ENCODE data around the gene ORMDL2. TPM values are rescaled to one million over a fixed set of nuclear protein-coding genes. Genes with fewer than 3 reads are reported as not detected.
A peak's percentile ranks its signal among the peaks of the same experiment; 100 is the strongest.
"Not testable (repeated sequence)": the region's sequence is repeated elsewhere in the genome, so short reads cannot be mapped to it uniquely, and the experiment has no call there.

The ORMDL2 gene
- total RNA-seq, 1 donor from 2014 or later, result 25.2 TPM

DNA sequence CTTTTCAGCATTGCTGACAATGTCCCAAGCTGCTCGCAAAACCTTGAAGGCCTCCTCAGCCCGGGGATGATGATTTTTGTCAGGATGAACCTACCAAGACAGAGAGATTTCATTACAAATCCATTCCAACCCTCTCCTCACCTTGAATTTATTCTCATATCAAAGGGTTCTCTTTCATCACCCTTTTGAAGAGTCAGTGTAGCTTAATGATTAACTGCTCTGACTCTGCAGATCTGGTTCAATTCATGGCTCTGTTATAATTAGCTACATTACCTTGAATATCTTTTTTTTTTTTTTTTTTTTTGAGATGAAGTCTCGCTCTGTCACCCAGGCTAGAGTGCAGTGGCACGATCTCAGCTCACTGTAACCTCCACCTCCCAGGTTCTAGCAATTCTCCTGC lies 5.6 kb downstream of the ORMDL2 start:
- ATAC-seq (no peak), DNase-seq (ENCODE audit: low spot score) (no peak)
- intact Hi-C loops (cut with DNase I), result no loop called here

DNA sequence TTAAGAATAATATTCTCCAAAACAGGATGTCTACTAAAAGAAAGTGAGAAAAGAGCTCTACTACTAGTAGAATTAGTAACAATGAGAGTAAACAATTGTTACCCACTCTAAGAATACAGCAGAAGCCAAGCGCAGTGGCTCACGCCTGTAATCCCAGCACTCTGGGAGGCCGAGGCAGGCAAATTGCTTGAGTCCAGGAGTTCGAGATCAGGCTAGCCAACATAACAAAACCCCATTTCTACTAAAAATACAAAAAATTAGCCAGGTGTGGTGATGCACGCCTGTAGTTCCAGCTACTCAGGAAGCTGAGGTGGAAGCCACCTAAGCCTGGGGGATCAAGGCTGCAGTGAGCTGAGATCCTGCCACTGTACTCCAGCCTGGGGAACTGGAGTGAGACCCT lies 6.9 kb downstream of the ORMDL2 start:
- ATAC-seq (no peak), DNase-seq (ENCODE audit: low spot score) (no peak)
- intact Hi-C loops (cut with DNase I), result no loop called here

DNA sequence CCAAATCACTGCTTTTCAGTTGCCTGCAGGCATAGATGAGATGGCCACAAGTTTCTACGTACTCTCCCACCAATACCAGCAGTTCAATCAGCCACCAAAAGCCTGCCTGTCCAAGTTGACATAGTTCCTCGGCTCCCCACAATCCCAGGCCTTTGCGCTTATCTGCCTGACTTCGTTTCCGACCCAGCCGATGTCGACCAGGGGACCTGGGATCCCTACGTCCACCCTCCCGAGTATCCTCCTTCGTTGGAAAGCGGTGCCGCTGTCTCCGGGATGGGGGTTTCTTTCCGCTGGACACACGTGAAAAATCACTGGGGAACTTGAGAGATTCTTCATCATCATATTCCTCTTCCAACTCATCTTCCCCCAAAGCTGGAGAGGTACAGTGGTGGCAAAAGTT lies 10.0 kb downstream of the ORMDL2 start:
- intact Hi-C loops (cut with DNase I), result no loop called here

DNA sequence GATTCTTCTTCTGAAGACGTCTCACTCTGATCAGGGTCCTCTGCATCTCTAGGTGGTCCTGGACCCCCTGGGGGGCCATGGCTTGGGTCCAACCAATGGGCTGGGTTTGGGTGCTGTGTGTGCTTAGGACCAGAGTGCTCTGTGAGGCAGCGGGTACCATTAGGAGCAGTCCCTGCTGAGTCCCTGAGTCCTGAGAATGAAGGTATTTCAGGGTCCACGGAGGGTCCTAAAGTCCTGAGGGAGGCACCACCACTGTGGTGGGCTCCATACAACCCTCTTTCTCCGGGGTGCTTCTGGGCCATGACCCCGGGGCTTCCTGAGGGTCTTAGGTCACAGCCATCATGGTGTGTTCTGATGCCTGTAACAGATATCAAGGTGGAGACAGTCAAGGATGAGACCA lies 10.5 kb downstream of the ORMDL2 start:
- intact Hi-C loops (cut with DNase I), result no loop called here
- DNase-seq (ENCODE audit: low spot score) (no peak), ATAC-seq (no peak)

More for the DNA sequence above, 10.0 kb downstream of the ORMDL2 start:
- DNase-seq (ENCODE audit: low spot score), result no peak
- no peak for ATAC-seq

DNA sequence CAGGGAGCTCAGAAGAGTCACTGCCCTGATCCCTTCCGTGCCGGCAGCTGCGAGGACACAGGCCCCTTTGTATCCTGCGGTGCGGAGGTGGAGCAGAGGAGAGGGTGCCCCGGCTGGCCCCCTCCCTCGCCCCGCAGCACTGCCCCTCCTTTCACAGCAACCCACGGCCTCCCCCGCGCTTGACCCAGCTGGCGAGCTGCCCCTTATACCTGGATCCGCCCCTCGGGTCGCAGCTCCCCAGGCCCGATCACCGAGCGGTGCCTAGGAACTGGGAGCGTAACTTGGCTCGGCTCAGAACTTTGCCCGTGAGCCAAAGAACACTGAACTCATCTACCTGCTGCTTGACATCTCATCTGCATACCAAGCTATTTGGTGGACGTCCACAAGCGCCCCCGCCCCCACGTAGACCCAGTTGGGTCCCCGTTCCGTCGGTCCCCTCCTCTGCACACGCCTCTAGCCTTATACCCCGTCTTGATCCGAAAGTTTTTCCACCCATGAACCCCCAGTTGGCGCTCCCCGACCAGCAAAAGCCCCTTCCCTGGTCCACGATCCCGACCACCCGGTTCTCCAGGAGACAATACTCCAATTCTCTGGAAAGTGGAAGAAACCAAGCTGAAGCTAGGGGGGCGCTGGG lies 12.2 kb downstream of the ORMDL2 start:
- ATAC-seq, result peak; percentile 62
- DNase-seq (ENCODE audit: low spot score), result peak; percentile 82

DNA sequence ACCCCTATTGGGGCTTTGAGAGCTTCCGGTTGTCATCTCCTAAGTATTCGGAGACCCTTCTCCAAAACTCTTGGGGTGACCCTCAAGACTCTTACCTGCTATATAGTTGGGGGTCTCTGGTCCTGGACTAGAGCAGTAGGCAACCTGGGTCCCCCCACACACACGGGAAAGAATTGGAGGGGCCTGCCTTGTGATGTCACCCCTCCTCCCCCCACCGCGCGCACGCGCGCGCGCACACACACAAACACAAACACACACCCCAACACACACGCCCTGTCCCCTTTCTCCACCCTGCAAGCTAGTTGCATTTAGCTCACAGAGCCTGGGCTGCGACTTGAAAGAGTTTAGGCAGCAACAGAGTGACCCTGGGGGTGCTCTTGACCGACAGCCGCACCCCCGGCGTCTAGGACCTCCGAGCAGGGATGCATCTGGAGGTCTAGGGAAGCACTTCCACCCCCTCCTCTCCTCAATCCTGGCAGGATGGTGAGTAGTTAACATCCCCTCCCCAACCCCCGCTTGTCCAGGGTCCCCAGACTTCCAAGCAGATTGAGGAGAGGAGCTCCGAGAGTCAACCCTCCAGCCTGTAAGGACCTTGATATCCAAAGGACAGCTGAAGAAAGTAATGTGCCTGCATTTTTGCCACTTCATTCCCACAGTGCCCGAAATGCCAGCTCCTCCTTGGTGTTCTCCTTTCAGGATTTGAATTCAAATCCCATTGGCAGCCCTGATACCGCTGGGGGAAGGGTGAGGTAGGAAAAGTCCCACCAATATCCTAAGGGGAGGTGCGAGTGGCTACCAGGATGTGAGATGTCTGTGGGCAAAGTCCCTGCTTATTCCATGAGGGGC lies 13.0 kb downstream of the ORMDL2 start:
- DNase-seq (ENCODE audit: low spot score) (peak; percentile 91), ATAC-seq (peak; percentile 86)
- intact Hi-C loops (cut with DNase I), result no loop called here

More for the DNA sequence above, 12.2 kb downstream of the ORMDL2 start:
- intact Hi-C loops (cut with DNase I), result no loop called here

DNA sequence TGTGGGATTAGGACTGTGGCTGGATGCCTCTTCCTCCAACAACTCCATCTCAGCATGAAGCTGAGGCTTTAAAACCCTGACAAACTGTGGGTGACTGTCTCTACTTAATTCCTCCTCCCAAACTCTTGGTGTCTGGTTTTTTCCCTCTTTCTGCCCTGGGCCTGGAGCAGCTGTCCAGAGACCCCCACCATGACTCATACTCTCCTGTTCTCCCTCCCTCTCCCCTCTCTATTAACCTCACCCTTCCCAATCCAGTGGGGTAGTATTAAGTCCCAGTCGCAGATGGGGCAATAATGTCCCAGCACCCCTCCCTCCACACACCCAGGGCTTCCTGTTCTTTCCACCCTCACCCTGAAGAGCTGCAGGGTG lies 13.6 kb downstream of the ORMDL2 start:
- no peak for DNase-seq (ENCODE audit: low spot score)
- no peak for ATAC-seq
- intact Hi-C loops (cut with DNase I), result no loop called here

DNA sequence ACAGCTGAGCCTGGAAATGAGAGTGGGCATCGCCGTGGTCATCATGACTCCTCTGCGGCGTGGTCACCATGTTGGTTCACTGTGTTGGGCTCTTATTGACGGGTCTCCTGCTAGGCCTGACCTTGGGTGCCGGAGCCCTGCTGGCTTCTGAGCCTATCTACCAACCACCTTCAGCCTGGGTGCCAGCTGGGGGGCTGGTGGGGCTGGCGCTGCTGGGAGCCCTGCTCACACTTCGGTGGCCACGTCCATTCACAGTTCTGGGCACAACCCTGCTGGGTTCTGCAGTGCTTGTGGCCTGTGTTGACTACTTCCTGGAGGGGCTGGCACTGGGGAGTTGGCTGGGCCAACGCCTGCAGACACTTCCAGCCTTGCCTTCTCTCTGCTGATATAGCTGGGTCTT lies 15.2 kb downstream of the ORMDL2 start:
- intact Hi-C loops (cut with DNase I), result no loop called here
- DNase-seq (ENCODE audit: low spot score) (no peak), ATAC-seq (no peak)

DNA sequence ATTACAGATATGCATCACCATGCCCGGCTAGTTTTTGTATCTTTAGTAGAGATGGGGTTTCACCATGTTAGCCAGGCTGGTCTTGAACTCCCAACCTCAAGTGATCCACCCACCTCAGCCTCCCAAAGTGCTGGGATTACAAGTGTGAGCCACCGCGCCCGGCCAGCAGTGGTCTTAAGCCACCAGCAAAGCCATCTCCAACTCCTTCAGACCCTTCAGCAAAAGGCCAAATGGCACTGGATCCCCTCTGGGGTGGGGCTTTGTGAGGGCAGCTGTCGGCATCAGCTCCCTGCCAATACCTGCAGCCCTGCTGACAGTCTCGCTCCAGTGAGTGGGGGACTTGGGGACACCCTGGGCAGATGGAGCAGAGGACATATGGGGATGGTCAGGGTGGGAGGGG lies 16.6 kb downstream of the ORMDL2 start:
- DNase-seq (ENCODE audit: low spot score); intact Hi-C loops (cut with DNase I); ATAC-seq: not testable (repeated sequence)

DNA sequence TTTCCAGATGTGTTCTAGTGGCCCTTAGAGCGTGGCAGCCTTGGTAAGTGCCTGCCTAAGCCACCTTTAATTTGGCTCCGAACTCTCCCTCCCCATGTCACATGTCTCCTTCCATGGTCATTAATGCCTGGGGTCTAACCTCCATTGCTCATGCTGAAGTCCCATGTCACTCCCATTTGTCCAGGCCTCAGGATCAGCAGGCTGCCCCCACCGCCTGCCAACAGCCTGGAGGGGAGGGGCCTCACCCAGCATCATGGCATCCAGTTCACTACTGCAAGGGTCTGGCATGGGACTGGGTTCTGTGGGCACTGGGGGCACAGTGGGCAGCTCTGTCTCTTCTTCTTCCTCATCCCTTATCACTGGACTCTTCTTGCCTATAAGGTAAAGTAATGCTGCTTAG lies 20.5 kb downstream of the ORMDL2 start:
- no peak for ATAC-seq
- intact Hi-C loops (cut with DNase I), result no loop called here
- DNase-seq (ENCODE audit: low spot score), result no peak

DNA sequence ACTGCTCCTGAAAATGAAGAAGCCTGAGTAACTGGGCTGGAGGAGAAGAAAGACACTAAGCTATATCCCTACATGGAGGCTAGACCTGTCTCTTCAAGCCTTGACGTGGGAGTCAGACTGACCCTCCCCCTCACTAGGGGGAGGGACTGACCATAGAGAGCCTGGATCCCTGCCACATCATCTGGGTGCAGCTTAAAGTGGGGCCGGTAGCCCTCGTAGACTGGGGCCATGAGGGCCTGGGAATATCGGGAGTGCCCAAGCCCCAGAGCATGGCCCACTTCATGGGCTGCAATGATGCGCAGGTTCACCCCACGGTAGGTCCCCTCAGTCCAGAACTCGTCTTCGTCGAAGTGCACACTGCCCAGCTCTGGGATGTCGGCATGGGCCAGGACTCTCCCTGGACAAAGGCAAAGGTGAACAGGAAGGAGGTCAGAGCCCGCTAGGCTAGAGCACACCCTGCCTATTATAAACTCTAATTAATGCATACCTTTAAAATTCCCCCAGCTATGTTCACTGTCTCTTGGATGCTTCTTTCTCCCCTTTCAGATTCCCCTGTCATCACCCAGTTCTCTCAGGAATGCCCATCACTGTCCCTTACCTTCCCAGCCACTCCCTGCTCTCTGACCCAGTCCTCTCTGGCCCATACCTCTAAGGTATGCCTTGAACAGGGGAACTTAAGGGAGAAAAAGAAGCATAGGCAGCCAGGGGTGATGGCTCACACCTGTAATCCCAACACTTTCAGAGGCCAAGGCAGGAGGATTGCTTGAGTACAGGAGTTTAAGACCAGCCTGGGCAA lies 21.7 kb downstream of the ORMDL2 start:
- DNase-seq (ENCODE audit: low spot score) (no peak), ATAC-seq (no peak)
- intact Hi-C loops (cut with DNase I), result no loop called here

DNA sequence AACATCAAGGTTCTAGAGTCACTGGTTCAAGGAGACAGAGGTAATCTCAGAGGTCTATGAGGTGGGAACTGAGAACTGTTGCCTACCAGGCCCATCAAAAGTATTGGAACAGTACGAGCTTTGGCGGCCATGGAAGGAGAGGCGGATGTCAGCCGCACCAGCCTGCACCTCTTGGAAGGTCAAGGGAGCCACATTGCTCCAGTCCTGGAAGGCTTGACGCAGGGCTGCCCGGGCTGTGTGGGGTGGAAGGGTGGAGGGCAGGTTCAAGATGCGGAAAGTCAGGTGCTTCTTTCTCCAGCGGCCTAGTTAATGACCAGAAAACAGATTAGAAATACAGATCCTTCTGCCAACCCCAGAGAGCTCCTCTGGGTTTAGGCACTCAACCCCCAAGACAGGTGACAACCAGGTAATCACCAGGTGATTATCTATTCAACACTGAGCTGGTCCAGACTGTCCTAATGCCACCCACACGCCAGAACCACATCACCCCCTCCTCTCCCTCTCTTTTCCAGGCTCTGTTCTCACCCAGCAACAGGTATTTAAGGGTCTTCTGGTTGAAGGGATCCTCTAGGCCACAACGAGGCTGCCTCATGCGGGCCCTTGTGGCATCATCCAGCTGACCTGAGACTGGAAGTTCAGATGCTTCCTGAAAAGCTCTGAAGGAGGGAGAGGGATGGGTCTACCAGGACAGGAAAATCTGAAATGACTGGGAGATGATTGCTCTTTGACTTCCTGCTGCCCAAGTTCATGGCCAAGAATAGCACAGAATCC lies 22.9 kb downstream of the ORMDL2 start:
- intact Hi-C loops (cut with DNase I), result no loop called here
- DNase-seq (ENCODE audit: low spot score), result no peak
- ATAC-seq, result no peak

DNA sequence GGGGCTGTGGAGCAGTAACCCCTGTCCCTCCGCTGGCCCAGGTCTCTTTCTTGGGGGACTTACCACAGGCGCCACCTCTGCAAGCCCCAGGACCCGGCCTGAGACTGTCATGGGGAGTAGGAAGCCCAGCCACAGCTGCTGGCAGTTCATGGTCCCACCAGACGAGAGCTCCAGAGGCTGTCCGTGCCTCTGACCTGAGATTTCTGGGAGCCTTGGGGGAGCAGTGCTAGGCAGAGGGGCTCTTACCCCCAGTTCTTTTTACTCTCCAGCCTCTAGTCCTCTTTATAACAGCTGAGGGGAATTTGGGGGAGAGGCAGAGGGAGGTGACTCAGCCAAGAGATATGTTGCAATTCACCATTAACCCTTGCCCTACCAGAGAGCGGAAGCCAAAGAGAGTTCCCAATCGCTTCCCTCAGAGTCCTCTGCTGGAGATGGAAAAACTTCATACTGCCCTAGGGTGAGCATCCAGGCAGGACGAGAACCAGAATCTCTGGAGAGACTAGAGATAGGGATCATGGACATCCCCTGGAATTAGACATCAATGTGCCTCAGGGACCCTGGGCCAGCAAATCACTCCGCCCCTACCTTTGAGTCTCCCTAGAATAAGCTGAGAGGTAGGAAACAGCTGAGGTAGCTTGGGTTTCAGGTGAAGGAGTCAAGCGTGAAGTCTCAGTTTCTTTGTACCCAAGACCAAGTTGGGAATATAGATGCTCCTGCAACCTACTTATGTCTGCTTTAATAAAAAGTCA lies 25.0 kb downstream of the ORMDL2 start, which contains the start of gene MMP19:
TSS of gene MMP19 (minus strand) at position 256 of the 749 bp plus-strand sequence. CDS start at position 150, 106 bp downstream.
- DNase-seq (ENCODE audit: low spot score), result peak; percentile 21
- peak; percentile 68 for ATAC-seq
- intact Hi-C loops (cut with DNase I), result no loop called here

DNA sequence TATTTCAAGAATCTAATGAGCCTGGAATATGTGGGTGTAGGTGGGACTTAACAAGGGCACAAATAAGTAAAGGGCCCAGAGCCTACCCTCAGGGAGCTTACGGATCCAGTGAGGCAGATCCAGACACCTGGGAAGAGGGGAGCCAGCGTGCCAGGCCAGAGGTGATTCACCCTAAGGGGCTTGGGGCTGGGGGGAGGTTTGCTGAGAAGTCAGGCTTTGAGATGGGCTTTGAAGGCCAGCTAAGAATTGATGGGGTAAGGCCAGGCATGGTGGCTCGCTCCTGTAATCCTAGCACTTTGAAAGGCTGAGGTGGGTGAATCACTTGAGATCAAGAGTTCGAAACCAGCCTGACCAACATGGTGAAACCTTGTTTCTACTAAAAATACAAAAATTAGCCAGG lies 25.6 kb downstream of the ORMDL2 start:
- DNase-seq (ENCODE audit: low spot score) (peak; percentile 47), ATAC-seq (no peak)
- intact Hi-C loops (cut with DNase I), result no loop called here

DNA sequence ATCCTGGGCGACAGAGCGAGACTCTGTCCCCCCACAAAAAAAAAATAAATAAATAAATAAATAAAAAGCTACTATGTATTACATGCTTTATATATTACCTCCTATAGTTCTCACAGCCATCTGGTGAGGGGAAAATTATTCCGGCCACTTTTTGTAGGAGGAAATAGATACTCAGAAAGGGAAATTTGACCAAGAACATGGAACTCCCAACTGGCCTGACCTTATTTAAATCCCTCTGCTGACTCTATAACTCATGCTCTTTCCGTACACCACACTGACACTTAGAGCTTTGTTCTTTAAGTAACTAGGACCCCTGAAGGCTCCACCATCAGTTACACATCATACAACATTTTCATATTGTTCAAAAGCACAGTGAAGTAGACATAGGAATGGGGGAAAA lies 27.1 kb downstream of the ORMDL2 start:
- intact Hi-C loops (cut with DNase I), result no loop called here
- DNase-seq (ENCODE audit: low spot score) (no peak), ATAC-seq (no peak)

DNA sequence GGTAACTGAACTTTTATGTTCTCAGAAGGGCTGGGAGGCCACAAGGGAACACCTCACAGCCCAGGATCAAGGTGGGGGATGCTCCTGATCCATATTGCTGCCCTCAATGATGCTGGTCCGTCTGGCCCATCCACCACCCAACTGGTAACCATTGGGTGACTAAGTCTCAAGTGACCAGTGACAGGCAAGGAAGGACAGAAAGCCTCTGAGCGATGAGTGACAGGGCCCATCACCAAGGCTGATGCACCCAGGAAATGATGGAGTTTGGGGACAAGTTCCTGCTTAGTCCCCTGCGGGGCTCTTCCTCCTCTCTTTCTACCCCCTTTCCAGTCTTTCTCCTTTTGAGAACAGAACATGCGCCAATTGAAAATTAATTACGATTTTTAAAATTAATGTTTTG lies 27.5 kb downstream of the ORMDL2 start:
- DNase-seq (ENCODE audit: low spot score), result peak; percentile 50
- ATAC-seq, result no peak
- intact Hi-C loops (cut with DNase I), result no loop called here

DNA sequence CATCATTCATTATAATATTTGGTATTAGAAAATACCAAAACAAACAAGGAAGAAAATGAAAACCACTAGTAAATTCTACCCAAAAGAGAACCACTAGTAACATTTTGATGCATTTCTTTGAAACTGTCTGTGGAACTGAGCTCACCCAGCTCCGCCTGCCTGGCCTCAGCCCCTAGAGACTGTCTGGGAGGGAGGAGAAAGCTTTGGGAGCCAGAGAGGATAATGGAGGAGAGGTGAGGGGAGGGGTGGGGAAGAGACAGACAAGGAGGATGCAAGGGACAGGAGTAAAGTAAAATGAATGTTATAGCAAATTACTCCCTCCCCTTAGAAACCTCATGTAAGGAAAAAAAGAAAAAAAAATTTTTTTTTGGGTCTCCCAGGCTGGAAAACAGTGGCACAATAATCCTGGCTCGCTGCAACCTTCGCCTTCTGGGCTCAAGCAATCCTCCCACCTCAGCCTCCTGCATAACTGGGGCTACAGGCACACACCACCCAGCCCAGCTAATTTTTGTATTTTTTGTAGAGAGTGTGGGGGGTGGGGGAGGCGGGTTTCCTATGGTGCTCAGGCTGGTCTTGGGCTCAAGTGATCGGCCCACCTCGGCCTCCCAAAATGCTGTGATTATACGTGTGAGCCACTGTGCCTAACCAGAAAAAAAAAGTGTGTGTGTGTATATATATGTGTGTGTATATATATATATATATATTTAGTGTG lies 28.1 kb downstream of the ORMDL2 start:
- DNase-seq (ENCODE audit: low spot score) (peak; percentile 42), ATAC-seq (no peak)
- intact Hi-C loops (cut with DNase I), result no loop called here

DNA sequence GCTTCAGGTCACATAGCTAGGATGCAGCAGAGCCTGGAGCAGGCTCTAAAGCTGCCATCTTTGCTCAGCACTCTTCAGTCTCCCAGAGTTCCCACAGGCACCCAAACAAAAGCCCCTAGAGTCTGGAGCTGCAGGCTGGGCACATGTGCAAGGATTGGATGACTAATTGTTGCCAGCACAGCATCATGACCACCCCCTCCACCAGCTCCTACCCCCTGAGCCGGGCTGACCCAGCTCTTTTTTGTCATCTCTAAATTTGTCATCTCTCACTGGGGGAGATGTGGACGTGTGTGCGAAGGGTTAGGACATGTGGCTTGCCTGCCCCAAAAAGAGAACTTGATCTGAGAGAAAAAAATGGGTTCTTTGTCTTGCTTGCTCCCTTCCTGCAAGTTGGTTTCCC lies 29.2 kb downstream of the ORMDL2 start:
- intact Hi-C loops (cut with DNase I), result no loop called here
- no peak for DNase-seq (ENCODE audit: low spot score)
- ATAC-seq, result peak; percentile 11
